HepG2 (cell line): ENCODE data around the gene ENTPD6. TPM values are rescaled to one million over a fixed set of nuclear protein-coding genes. Genes with fewer than 3 reads are reported as not detected.

Source experiments
- ATAC-seq: fragments of 200-7000 bp; cut with Tn5 transposase; 3 replicates; pipeline ENCODE4 v1.9.1; 2020; ENCODE audit warnings: mild to moderate bottlenecking, moderate library complexity
- BruUV-seq: library from RNA; stranded (reverse); fragments of 400-500 nt; replicated peaks from 2 replicates; lab custom pipeline; 2021; lab: Mats Ljungman, UMichigan
- CTCF ChIA-PET: fragments of 300-600 bp; formaldehyde crosslinking; extraction: SDS; loops from one replicate; lab custom pipeline; 2021; ENCODE audit warnings: low total read pairs, inconsistent platforms, low intra/inter-chr PET ratio; lab: Yijun Ruan, JAX
- POLR2A ChIA-PET: fragments of 350-600 bp; sonication (Branson Sonifier 250); formaldehyde crosslinking; loops from one replicate; lab custom pipeline; 2020; ENCODE audit warnings: antibody characterized with exemption, inconsistent platforms; lab: Yijun Ruan, JAX
- DNase-seq: peaks from one replicate; pipeline ENCODE4 v3.0.0-alpha.2; 2015; ENCODE audit warnings: low spot score
- FAIRE-seq: peaks from 3 replicates; lab custom pipeline; 2011; peaks lifted over from hg19 to GRCh38; lab: Jason Lieb, UNC
- H2AFZ ChIP-seq: one replicate; pipeline ENCODE4 v1.6.1; 2011; ENCODE audit warnings: low read length, inconsistent platforms
- H3K27ac ChIP-seq: fragments of 300-600 bp; 3 replicates; pipeline ENCODE4 v1.8.0; 2011; ENCODE audit warnings: mixed run types, mild to moderate bottlenecking, mixed read lengths, low read length, inconsistent platforms; ENCODE audit not compliant: insufficient read depth; ENCODE audit errors: extremely low read length
- H3K27me3 ChIP-seq, 2 experiments: fragments of 200-600 bp in 1 of 2; 2 replicates in 1 of 2; 3 replicates in 1 of 2; pipeline versions ENCODE4 v1.6.0 to v1.8.0; 2011; ENCODE audit warnings: low read length in 2 of 2, mild to moderate bottlenecking in 2 of 2, moderate library complexity in 2 of 2, inconsistent platforms in 1 of 2; ENCODE audit not compliant: insufficient read depth in 2 of 2, control insufficient read depth in 1 of 2
- H3K36me3 ChIP-seq, 2 experiments: fragments of 200-600 bp in 1 of 2; replicated peaks in 1 of 2; 2 replicates in 1 of 2; 3 replicates in 1 of 2; pipeline versions ENCODE4 v1.5.1 to v1.8.0; 2011; ENCODE audit warnings: low read length in 2 of 2, inconsistent platforms in 1 of 2; ENCODE audit not compliant: insufficient read depth in 2 of 2, control insufficient read depth in 1 of 2
- H3K4me1 ChIP-seq: 2 replicates; pipeline ENCODE4 v1.5.1; 2012; ENCODE audit warnings: low read length, inconsistent platforms; ENCODE audit not compliant: insufficient read depth
- H3K4me2 ChIP-seq: 2 replicates; pipeline ENCODE4 v1.6.0; 2011; ENCODE audit warnings: low read depth, low read length, inconsistent platforms
- H3K4me3 ChIP-seq, 3 experiments: fragments of 200-600 bp in 1 of 3; sonication (generic), shearing (Covaris generic) in 1 of 3; replicated peaks in 1 of 3; 2 replicates each; pipeline ENCODE4 v1.5.1; 2011 to 2016; ENCODE audit warnings: low read length in 3 of 3, inconsistent platforms in 2 of 3, low read depth in 2 of 3, mild to moderate bottlenecking in 2 of 3, control low read depth in 1 of 3, mixed read lengths in 1 of 3; ENCODE audit not compliant: insufficient read depth in 1 of 3
- H3K79me2 ChIP-seq: one replicate; pipeline ENCODE4 v1.6.1; 2011; ENCODE audit warnings: low read length, inconsistent platforms; ENCODE audit not compliant: insufficient read depth
- H3K9ac ChIP-seq: 2 replicates; pipeline ENCODE4 v1.6.0; 2011; ENCODE audit warnings: mild to moderate bottlenecking, low read depth, low read length, inconsistent platforms; ENCODE audit not compliant: insufficient read depth
- H3K9me3 ChIP-seq: 2 replicates; pipeline ENCODE4 v1.5.1; 2012; ENCODE audit warnings: mild to moderate bottlenecking, low read length
- H4K20me1 ChIP-seq: 2 replicates; pipeline ENCODE4 v1.6.0; 2011; ENCODE audit warnings: inconsistent platforms, mild to moderate bottlenecking, low read length, moderate library complexity; ENCODE audit not compliant: insufficient read depth
- ATM ChIP-seq: fragments of 450-650 bp; IDR thresholded peaks from 2 replicates; pipeline ENCODE4 v1.7.1; 2017; ENCODE audit warnings: mild to moderate bottlenecking, borderline replicate concordance
- FOXC1 ChIP-seq: sonication (generic); formaldehyde crosslinking; IDR thresholded peaks from 2 replicates; pipeline ENCODE4 v1.8.0; 2022; ENCODE audit warnings: mild to moderate bottlenecking, missing genetic modification reagents, borderline replicate concordance
- NFATC3 ChIP-seq: sonication (generic); formaldehyde crosslinking; IDR thresholded peaks from 2 replicates; pipeline ENCODE4 v1.5.1; 2020; ENCODE audit warnings: mild to moderate bottlenecking, missing genetic modification reagents
- NFKB2 ChIP-seq: sonication (generic); formaldehyde crosslinking; IDR thresholded peaks from 2 replicates; pipeline ENCODE4 v1.4.0; 2020; ENCODE audit warnings: missing genetic modification reagents, borderline replicate concordance
- RCOR2 ChIP-seq: IDR thresholded peaks from 2 replicates; pipeline ENCODE4 v1.6.1; 2016; ENCODE audit warnings: missing biosample characterization, missing genetic modification reagents
- RELA ChIP-seq: sonication (generic); formaldehyde crosslinking; IDR thresholded peaks from 2 replicates; pipeline ENCODE4 v1.4.0; 2020; ENCODE audit warnings: missing genetic modification reagents
- ZBTB3 ChIP-seq: sonication (generic); formaldehyde crosslinking; IDR thresholded peaks from 2 replicates; pipeline ENCODE4 v1.4.0; 2020; ENCODE audit warnings: low read depth, mild to moderate bottlenecking, moderate library complexity, missing genetic modification reagents, borderline replicate concordance
- ZNF142 ChIP-seq: sonication (generic); formaldehyde crosslinking; IDR thresholded peaks from 2 replicates; pipeline ENCODE4 v1.4.0; 2020; ENCODE audit warnings: missing genetic modification reagents
- ZNF17 ChIP-seq: sonication (generic); formaldehyde crosslinking; IDR thresholded peaks from 2 replicates; pipeline ENCODE4 v1.5.0; 2020; ENCODE audit warnings: mild to moderate bottlenecking, missing genetic modification reagents
- ZNF432 ChIP-seq: sonication (generic); formaldehyde crosslinking; IDR thresholded peaks from 2 replicates; pipeline ENCODE4 v1.5.0; 2020; ENCODE audit warnings: missing genetic modification reagents, mild to moderate bottlenecking, borderline replicate concordance
- ZNF574 ChIP-seq: sonication (generic); formaldehyde crosslinking; IDR thresholded peaks from 2 replicates; pipeline ENCODE4 v1.4.0; 2020; ENCODE audit warnings: missing genetic modification reagents
- WGBS: methylation state at CpG from one replicate; pipeline ENCODE4 v1.1.6; 2017; ENCODE audit warnings: low lambda C conversion rate; 5-methylcytosine and 5-hydroxymethylcytosine counted together
- in situ Hi-C: cut with HindIII; loops from 2 replicates; pipeline ENCODE4 v1.10.0; 2017; ENCODE audit warnings: low pct_unique_long_range_greater_than_20kb; ENCODE audit not compliant: extremely low pct_ligation_motif_present
- intact Hi-C: fragments of 100-400 bp; cut with micrococcal nuclease; formaldehyde crosslinking; loops from one replicate; pipeline ENCODE4 v1.10.0; 2022; ENCODE audit not compliant: unreplicated experiment
- polyA plus RNA-seq, 8 experiments: library from polyadenylated mRNA; depleted of rRNA in 3 of 8; stranded (reverse) in 7 of 8; unstranded in 1 of 8; fragments of >200 nt; fragmentation: Illumina TruSeq in 4 of 8; extraction: Trizol in 4 of 8; gene quantifications; 2 replicates each; pipeline versions ENCODE4 v1.2.1 to v1.2.3, GENCODE V29; 2011 to 2016; ENCODE audit warnings: low read depth in 4 of 8, missing spikeins in 1 of 8, mixed read lengths in 1 of 8; ENCODE audit not compliant: insufficient read depth in 1 of 8
- total RNA-seq, 5 experiments: library from RNA; depleted of rRNA; stranded (reverse); fragments of >200 nt; fragmentation: Illumina TruSeq; extraction: Trizol; gene quantifications; 2 replicates each; pipeline ENCODE4 v1.2.3, GENCODE V29; 2016; ENCODE audit warnings: low read depth in 1 of 5

ENTPD6 gene
- total and polyA plus RNA-seq, 2 of the 13 experiments (the other 11 are each of a cell fraction or from before 2014, with no cell fraction given), result 164 to 172 TPM

GRCh38 chr20:25226433-25227316, 31.2 kb downstream of the ENTPD6 start:
- Histone ChIP-seq H3K27ac (peak overlapping the region; percentile 43), H3K36me3 (peaks cover 2 to 3% of the 10 kb centered on the region in 2 experiments; a peak in 1 of 5 replicates), H3K4me2 (peak overlapping the region; percentile 54; the same call in 1 of the 2 replicates), H3K4me1 (peaks cover 54% of the 10 kb centered on the region), H3K4me3 (no peak overlapping the region), H3K79me2 (no peaks in the 10 kb centered on the region), H3K9me3 (no peaks in the 10 kb centered on the region), H3K9ac (no peak overlapping the region), H4K20me1 (no peaks in the 10 kb centered on the region), H3K27me3 (no peaks in the 10 kb centered on the region), H2AFZ (no peak overlapping the region)
- intact Hi-C loops (no loop called here), in situ Hi-C loops (no loop called here)
- 74% methylated on average over 26 of the region's 28 CpGs for WGBS
- ATAC-seq (peak; percentile 49), DNase-seq (no peak), FAIRE-seq (no peak)
- TSS peak; percentile 93 for BruUV-seq
- ChIA-PET CTCF (no interaction called here), POLR2A (interaction anchor here (0.5 to 6.5 kb wide), 6 partner anchors 10 to 1848 kb away, joined by 3 to 72 read pairs (median 8); partner anchors contain the start of genes ENTPD6 and PYGB)
- TF ChIP-seq NFATC3, result 0 out of 2 replicates have a peak, but pooled peaks have one; percentile 75
- no peak for TF ChIP-seq ZNF432 (CRISPR knock-in tag)
- no peak for TF ChIP-seq ZNF17 (CRISPR knock-in tag)
- peak; percentile 53; the same call in 1 of the 2 replicates for TF ChIP-seq ZNF574 (CRISPR knock-in tag)
- TF ChIP-seq ATM, result no peak
- TF ChIP-seq ZNF142 (CRISPR knock-in tag), result peak; percentile 99
- no peak for TF ChIP-seq RCOR2
- TF ChIP-seq ZBTB3 (CRISPR knock-in tag), result 0 out of 2 replicates have a peak, but pooled peaks have one; percentile 65
- 0 out of 2 replicates have a peak, but pooled peaks have one; percentile 9 for TF ChIP-seq FOXC1
- no peak; the same call in 1 of the 2 replicates for TF ChIP-seq RELA (CRISPR knock-in tag)
- peak; percentile 91; the same call in 1 of the 2 replicates for TF ChIP-seq NFKB2 (CRISPR knock-in tag)
